CD14-positive monocyte (primary cell): Measurements from ENCODE around the gene CSTB. TPM values are rescaled to one million over a fixed set of nuclear protein-coding genes. Genes with fewer than 3 reads are reported as not detected.

Experiments
- DNase-seq, 3 donors: peaks; one replicate each; pipeline ENCODE4 v3.0.0-alpha.2; 2011 to 2022
- H2AFZ ChIP-seq: 2 replicates; pipeline ENCODE4 v1.6.0; 2012; ENCODE audit warnings: mild to moderate bottlenecking, low read depth, low read length, inconsistent platforms; ENCODE audit not compliant: insufficient read depth, poor library complexity, severe bottlenecking
- H3K27ac ChIP-seq, 2 donors: 1 replicate in 1 of 2; 2 replicates in 1 of 2; pipeline ENCODE4 v1.5.1; 2012 to 2013; ENCODE audit warnings: low read length in 2 of 2, control low read depth in 1 of 2, inconsistent platforms in 1 of 2, low read depth in 1 of 2, mild to moderate bottlenecking in 1 of 2
- H3K27me3 ChIP-seq, 2 donors: one replicate each; pipeline versions ENCODE4 v1.6.0 to v1.6.1; 2011 to 2013; ENCODE audit warnings: low read length in 2 of 2; ENCODE audit not compliant: control insufficient read depth in 2 of 2, insufficient read depth in 2 of 2
- H3K36me3 ChIP-seq, 2 donors: replicated peaks in 1 of 2; 1 replicate in 1 of 2; 2 replicates in 1 of 2; pipeline versions ENCODE4 v1.5.1 to v1.6.1; 2012 to 2013; ENCODE audit warnings: low read length in 2 of 2, control low read depth in 1 of 2, inconsistent platforms in 1 of 2, mild to moderate bottlenecking in 1 of 2; ENCODE audit not compliant: insufficient read depth in 2 of 2, control insufficient read depth in 1 of 2
- H3K4me1 ChIP-seq, 2 donors: 1 replicate in 1 of 2; 2 replicates in 1 of 2; pipeline versions ENCODE4 v1.5.1 to v1.6.1; 2012 to 2013; ENCODE audit warnings: low read length in 2 of 2, control low read depth in 1 of 2, inconsistent platforms in 1 of 2, mild to moderate bottlenecking in 1 of 2, moderate library complexity in 1 of 2; ENCODE audit not compliant: insufficient read depth in 2 of 2, control insufficient read depth in 1 of 2
- H3K4me2 ChIP-seq: replicated peaks from 2 replicates; pipeline ENCODE3; 2012; ENCODE audit warnings: low read length, moderate library complexity, mild to moderate bottlenecking; ENCODE audit not compliant: poor library complexity, severe bottlenecking; ENCODE audit errors: extremely low read depth
- H3K4me3 ChIP-seq, 3 experiments: fragments of 200-600 bp in 1 of 3; sonication (generic) in 1 of 3; replicated peaks in 1 of 3; 1 replicate in 2 of 3; 2 replicates in 1 of 3; pipeline ENCODE4 v1.5.1; 2011 to 2013; ENCODE audit warnings: low read length in 3 of 3, mild to moderate bottlenecking in 3 of 3, control low read depth in 2 of 3, low read depth in 2 of 3, inconsistent platforms in 1 of 3, moderate library complexity in 1 of 3
- H3K79me2 ChIP-seq: 2 replicates; pipeline ENCODE4 v1.6.0; 2012; ENCODE audit warnings: mild to moderate bottlenecking, control low read depth, inconsistent platforms, low read length, moderate library complexity; ENCODE audit not compliant: insufficient read depth
- H3K9ac ChIP-seq: 2 replicates; pipeline ENCODE4 v1.6.0; 2017; ENCODE audit warnings: low read length, mild to moderate bottlenecking; ENCODE audit not compliant: insufficient read depth, poor library complexity, severe bottlenecking
- H3K9me3 ChIP-seq, 2 donors: replicated peaks in 1 of 2; 1 replicate in 1 of 2; 2 replicates in 1 of 2; pipeline versions ENCODE4 v1.5.1 to v1.6.1; 2012 to 2013; ENCODE audit warnings: low read length in 2 of 2, control low read depth in 1 of 2; ENCODE audit not compliant: control insufficient read depth in 1 of 2, insufficient read depth in 1 of 2
- H4K20me1 ChIP-seq: 2 replicates; pipeline ENCODE4 v1.6.0; 2012; ENCODE audit warnings: mild to moderate bottlenecking, low read length, control low read depth, moderate library complexity; ENCODE audit not compliant: insufficient read depth
- H3K27ac Mint-ChIP-seq, 7 donors: one replicate each; pipeline ENCODE4 v1.8.0; 2020; ENCODE audit warnings: mild to moderate bottlenecking in 7 of 7, mixed read lengths in 7 of 7, moderate library complexity in 6 of 7, inconsistent platforms in 2 of 7
- H3K27me3 Mint-ChIP-seq, 3 donors: one replicate each; pipeline ENCODE4 v1.8.0; 2021 to 2022; ENCODE audit warnings: low read depth in 3 of 3, mild to moderate bottlenecking in 3 of 3, mixed read lengths in 3 of 3, moderate library complexity in 3 of 3, inconsistent platforms in 1 of 3
- H3K36me3 Mint-ChIP-seq, 2 donors: one replicate each; pipeline ENCODE4 v1.8.0; 2020; ENCODE audit warnings: mixed read lengths in 2 of 2, inconsistent platforms in 1 of 2, mild to moderate bottlenecking in 1 of 2
- H3K4me1 Mint-ChIP-seq: one replicate; pipeline ENCODE4 v1.8.0; 2020; ENCODE audit warnings: mild to moderate bottlenecking, mixed read lengths
- H3K4me3 Mint-ChIP-seq, 2 donors: one replicate each; pipeline ENCODE4 v1.8.0; 2020; ENCODE audit warnings: mild to moderate bottlenecking in 2 of 2, mixed read lengths in 2 of 2, moderate library complexity in 1 of 2
- H3K9me3 Mint-ChIP-seq, 7 donors: one replicate each; pipeline ENCODE4 v1.8.0; 2020 to 2022; ENCODE audit warnings: mixed read lengths in 7 of 7, mild to moderate bottlenecking in 6 of 7, moderate library complexity in 6 of 7, inconsistent platforms in 2 of 7
- WGBS: methylation state at CpG from one replicate; pipeline ENCODE4 v1.1.5; 2013; ENCODE audit warnings: missing lambda C conversion rate; ENCODE audit not compliant: insufficient coverage; 5-methylcytosine and 5-hydroxymethylcytosine counted together
- intact Hi-C, 2 donors: fragments of 100-400 bp; cut with micrococcal nuclease; formaldehyde crosslinking; loops; one replicate each; pipeline versions ENCODE4 v1.15.0 to v1.15.1; 2023
- polyA plus RNA-seq, 3 donors: library from polyadenylated mRNA; depleted of rRNA in 1 of 3; unstranded in 2 of 3; stranded (reverse) in 1 of 3; fragments of 300-500 nt in 2 of 3; fragments of >200 nt in 1 of 3; fragmentation: Illumina TruSeq in 2 of 3; gene quantifications; 1 replicate in 2 of 3; 2 replicates in 1 of 3; pipeline ENCODE4 v1.2.3, GENCODE V29; 2012 to 2021
- TF ChIP-seq, protein P1 (sequence below): fragments of 200-600 bp; IDR thresholded peaks from one replicate; pipeline ENCODE4 v1.8.0; 2022; ENCODE audit warnings: antibody characterized with exemption, mild to moderate bottlenecking

Gene CSTB
- polyA plus RNA-seq, 3 donors, result 73.7 to 120 (median 115) TPM

DNA sequence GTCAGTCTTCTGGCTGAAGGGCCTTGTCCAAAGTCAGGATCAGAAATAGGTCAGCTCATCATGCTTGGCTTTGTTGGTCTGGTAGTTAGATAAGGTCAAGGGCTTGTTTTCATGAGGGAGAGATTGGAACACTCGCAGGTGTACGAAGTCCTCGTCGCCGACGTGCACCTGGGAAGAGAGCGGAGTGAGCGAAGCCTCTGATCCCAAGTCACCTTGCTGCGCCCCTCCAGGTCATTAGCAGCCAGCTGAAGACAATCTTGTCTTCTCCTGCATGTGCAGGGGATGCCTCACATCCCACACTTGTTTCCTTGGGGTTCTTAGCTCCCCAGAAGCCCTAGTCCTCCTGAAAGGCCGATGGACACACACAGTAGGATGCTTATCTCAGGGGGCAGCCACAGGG lies 1.9 kb downstream of the CSTB start:
- TF ChIP-seq, protein P1, sequence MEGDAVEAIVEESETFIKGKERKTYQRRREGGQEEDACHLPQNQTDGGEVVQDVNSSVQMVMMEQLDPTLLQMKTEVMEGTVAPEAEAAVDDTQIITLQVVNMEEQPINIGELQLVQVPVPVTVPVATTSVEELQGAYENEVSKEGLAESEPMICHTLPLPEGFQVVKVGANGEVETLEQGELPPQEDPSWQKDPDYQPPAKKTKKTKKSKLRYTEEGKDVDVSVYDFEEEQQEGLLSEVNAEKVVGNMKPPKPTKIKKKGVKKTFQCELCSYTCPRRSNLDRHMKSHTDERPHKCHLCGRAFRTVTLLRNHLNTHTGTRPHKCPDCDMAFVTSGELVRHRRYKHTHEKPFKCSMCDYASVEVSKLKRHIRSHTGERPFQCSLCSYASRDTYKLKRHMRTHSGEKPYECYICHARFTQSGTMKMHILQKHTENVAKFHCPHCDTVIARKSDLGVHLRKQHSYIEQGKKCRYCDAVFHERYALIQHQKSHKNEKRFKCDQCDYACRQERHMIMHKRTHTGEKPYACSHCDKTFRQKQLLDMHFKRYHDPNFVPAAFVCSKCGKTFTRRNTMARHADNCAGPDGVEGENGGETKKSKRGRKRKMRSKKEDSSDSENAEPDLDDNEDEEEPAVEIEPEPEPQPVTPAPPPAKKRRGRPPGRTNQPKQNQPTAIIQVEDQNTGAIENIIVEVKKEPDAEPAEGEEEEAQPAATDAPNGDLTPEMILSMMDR, result no peak
- Histone ChIP-seq H3K4me1 (peaks cover 26 to 45% of the 10 kb centered on the region in 2 donors), H3K9me3 (peaks cover 0 to 11% of the 10 kb centered on the region in 2 donors), H3K4me3 (no peak overlapping the region), H3K27ac (no peak overlapping the region), H3K9ac (no peak overlapping the region), H3K27me3 (no peaks in the 10 kb centered on the region), H3K36me3 (peaks cover 18 to 26% of the 10 kb centered on the region in 2 donors), H2AFZ (no peak overlapping the region), H4K20me1 (peaks cover 33% of the 10 kb centered on the region), H3K4me2 (no peak overlapping the region), H3K79me2 (peaks cover 16% of the 10 kb centered on the region)
- Mint-ChIP-seq H3K4me3 (no peak overlapping the region), H3K9me3 (peaks cover 5 to 16% (median 9%) of the 10 kb centered on the region in 7 donors), H3K36me3 (peaks cover 29% of the 10 kb centered on the region in 2 donors), H3K27ac (no peak overlapping the region), H3K27me3 (peaks cover 0 to 5% (median under 1%) of the 10 kb centered on the region in 3 donors), H3K4me1 (peaks cover 39% of the 10 kb centered on the region)
- intact Hi-C loops, result no loop called here
- DNase-seq, result no peak
- WGBS, result 100% methylated on average over 10 of the region's 10 CpGs

DNA sequence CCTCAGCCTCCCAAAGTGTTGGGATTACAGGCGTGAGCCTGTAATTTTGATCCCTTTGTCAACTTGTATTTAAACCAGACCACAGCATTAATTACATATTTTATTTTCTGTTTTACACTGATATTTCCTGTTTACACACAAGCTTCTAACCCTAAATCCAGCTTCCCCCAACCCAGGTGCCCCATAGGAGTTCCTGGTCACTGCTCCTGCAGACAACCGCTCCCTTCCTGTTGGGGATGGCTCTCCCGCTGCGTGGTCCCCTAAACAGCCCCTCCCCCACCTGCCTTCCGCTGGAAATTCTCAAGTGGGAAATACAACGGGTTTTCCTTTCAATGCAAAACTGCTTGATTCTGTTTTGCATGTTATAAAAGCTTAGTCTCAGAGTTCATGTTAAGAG lies 3.7 kb downstream of the CSTB start:
- H3K9me3 Mint-ChIP-seq, result peaks cover 5 to 16% (median 9%) of the 10 kb centered on the region in 7 donors
- H3K27me3 ChIP-seq, result no peaks in the 10 kb centered on the region
- no peak overlapping the region for H3K4me3 ChIP-seq
- H3K4me2 ChIP-seq, result no peak overlapping the region
- intact Hi-C loops, result no loop called here
- peaks cover 2 to 5% (median 3%) of the 10 kb centered on the region in 3 donors for H3K27me3 Mint-ChIP-seq
- DNase-seq, result no peak
- H3K27ac Mint-ChIP-seq, result peak overlapping the region in 2 of 7 donors; percentile 37 to 78
- peaks cover 24 to 39% of the 10 kb centered on the region in 2 donors for H3K4me1 ChIP-seq
- no peak overlapping the region for H3K27ac ChIP-seq
- H3K9me3 ChIP-seq, result peaks cover 0 to 11% of the 10 kb centered on the region in 2 donors
- H3K36me3 Mint-ChIP-seq, result peaks cover 29% of the 10 kb centered on the region in 2 donors
- no peak overlapping the region for H3K9ac ChIP-seq
- H4K20me1 ChIP-seq, result peaks cover 37% of the 10 kb centered on the region
- peaks cover 18 to 26% of the 10 kb centered on the region in 2 donors for H3K36me3 ChIP-seq
- H3K4me3 Mint-ChIP-seq, result no peak overlapping the region
- WGBS, result no CpG with 5 or more reads among the region's 6 CpGs
- TF ChIP-seq, protein P1, result no peak
- no peak overlapping the region for H2AFZ ChIP-seq
- peaks cover 16% of the 10 kb centered on the region for H3K79me2 ChIP-seq
- H3K4me1 Mint-ChIP-seq, result peaks cover 37% of the 10 kb centered on the region
